CD4-positive, alpha-beta T cell (primary cell): ENCODE data around the gene CLDN20. TPM values are rescaled to one million over a fixed set of nuclear protein-coding genes. Genes with fewer than 3 reads are reported as not detected.

Experiments
- ATAC-seq: fragments of 200-7000 bp; cut with Tn5 transposase; one replicate; pipeline ENCODE4 v1.10.0; 2022; ENCODE audit warnings: mild to moderate bottlenecking; ENCODE audit not compliant: poor library complexity
- CTCF ChIA-PET: fragments of 350-600 bp; sonication (Branson Sonifier 250); formaldehyde crosslinking; loops from one replicate; lab custom pipeline; 2021; ENCODE audit warnings: antibody characterized with exemption, inconsistent platforms; lab: Charles Lee
- POLR2A ChIA-PET: fragments of 350-600 bp; sonication (Branson Sonifier 250); formaldehyde crosslinking; loops from one replicate; lab custom pipeline; 2021; ENCODE audit warnings: antibody characterized with exemption, inconsistent platforms; lab: Charles Lee
- DNase-seq, 14 experiments: peaks; one replicate each; pipeline ENCODE4 v3.0.0-alpha.2; 2013 to 2020; ENCODE audit warnings: mixed read lengths in 2 of 14
- H3K27ac ChIP-seq, 2 donors: one replicate each; pipeline versions ENCODE4 v1.5.1 to v1.7.0; 2013; ENCODE audit warnings: low read length in 2 of 2, low read depth in 1 of 2, mild to moderate bottlenecking in 1 of 2
- H3K27me3 ChIP-seq, 2 experiments: 1 replicate in 1 of 2; 2 replicates in 1 of 2; pipeline versions ENCODE4 v1.6.1 to v1.7.0; 2013; ENCODE audit warnings: low read length in 2 of 2, control low read depth in 1 of 2, mild to moderate bottlenecking in 1 of 2, moderate library complexity in 1 of 2; ENCODE audit not compliant: insufficient read depth in 2 of 2, control insufficient read depth in 1 of 2
- H3K36me3 ChIP-seq: one replicate; pipeline ENCODE4 v1.6.1; 2013; ENCODE audit warnings: low read length, control low read depth; ENCODE audit not compliant: insufficient read depth
- H3K4me1 ChIP-seq: one replicate; pipeline ENCODE4 v1.6.1; 2013; ENCODE audit warnings: low read length, control low read depth; ENCODE audit not compliant: insufficient read depth
- H3K4me3 ChIP-seq: one replicate; pipeline ENCODE4 v1.5.1; 2013; ENCODE audit warnings: mild to moderate bottlenecking, low read length, moderate library complexity
- H3K9me3 ChIP-seq, 2 experiments: 1 replicate in 1 of 2; 2 replicates in 1 of 2; pipeline versions ENCODE4 v1.6.1 to v1.7.0; 2013; ENCODE audit warnings: low read length in 2 of 2, mild to moderate bottlenecking in 2 of 2, control low read depth in 1 of 2, moderate library complexity in 1 of 2; ENCODE audit not compliant: control insufficient read depth in 1 of 2, insufficient read depth in 1 of 2
- H3K27ac Mint-ChIP-seq: one replicate; pipeline ENCODE4 v1.8.0; 2020; ENCODE audit warnings: mixed read lengths
- H3K27me3 Mint-ChIP-seq: one replicate; pipeline ENCODE4 v1.8.0; 2021; ENCODE audit warnings: mixed read lengths
- H3K36me3 Mint-ChIP-seq: one replicate; pipeline ENCODE4 v1.8.0; 2021; ENCODE audit warnings: low read depth, mixed read lengths
- H3K4me1 Mint-ChIP-seq: one replicate; pipeline ENCODE4 v1.8.0; 2021; ENCODE audit warnings: low read depth, mixed read lengths
- H3K4me3 Mint-ChIP-seq: one replicate; pipeline ENCODE4 v1.8.0; 2020; ENCODE audit warnings: mild to moderate bottlenecking, mixed read lengths
- H3K9me3 Mint-ChIP-seq: one replicate; pipeline ENCODE4 v1.8.0; 2020; ENCODE audit warnings: mixed read lengths
- intact Hi-C, 2 experiments: fragments of 100-400 bp; cut with DNase I in 1 of 2; cut with micrococcal nuclease in 1 of 2; formaldehyde crosslinking; loops; one replicate each; pipeline versions ENCODE4 v1.15.1 to v1.9.0; 2023 to 2025; cut with DNase I, micrococcal nuclease
- total RNA-seq, 174 experiments: library from RNA in 2 of 174; stranded (reverse) in 2 of 174; gene quantifications; one replicate each; pipeline ENCODE4 v1.2.3 and lab custom pipeline; 2021 to 2026
- TF ChIP-seq, protein P1 (sequence below): fragments of 200-600 bp; IDR thresholded peaks from one replicate; pipeline ENCODE4 v1.8.0; 2022; ENCODE audit warnings: antibody characterized with exemption, mild to moderate bottlenecking

Gene CLDN20
- total RNA-seq, 2 experiments from 2014 or later, result not detected

DNA sequence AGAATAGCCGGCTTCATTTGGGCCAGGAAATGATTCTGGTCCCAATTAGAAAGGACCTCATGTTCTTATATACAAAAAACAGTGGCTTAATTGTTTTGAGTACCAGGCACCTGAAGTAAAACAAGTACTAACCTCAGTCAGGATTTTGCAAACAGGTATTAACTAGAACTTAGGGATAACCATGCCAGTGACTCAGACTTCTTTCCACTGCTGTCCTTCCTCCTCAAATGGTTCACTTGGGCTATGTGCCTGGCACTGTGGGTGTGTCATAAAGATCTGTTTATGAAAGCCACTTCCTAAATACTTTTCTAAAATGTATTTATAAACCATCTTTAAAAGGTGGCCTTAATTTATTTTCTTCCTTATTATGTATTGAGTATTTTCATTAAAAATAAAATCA, 10.7 kb downstream of the CLDN20 start:
- H3K9me3 ChIP-seq, result no peaks in the 10 kb centered on the region
- ChIA-PET CTCF (no interaction called here), POLR2A (no interaction called here)
- Mint-ChIP-seq H3K27me3 (no peaks in the 10 kb centered on the region), H3K4me3 (no peak overlapping the region), H3K9me3 (no peaks in the 10 kb centered on the region), H3K4me1 (peaks cover 18% of the 10 kb centered on the region), H3K36me3 (peaks cover 65% of the 10 kb centered on the region), H3K27ac (no peak overlapping the region)
- no peak overlapping the region for H3K27ac ChIP-seq
- TF ChIP-seq, protein P1, sequence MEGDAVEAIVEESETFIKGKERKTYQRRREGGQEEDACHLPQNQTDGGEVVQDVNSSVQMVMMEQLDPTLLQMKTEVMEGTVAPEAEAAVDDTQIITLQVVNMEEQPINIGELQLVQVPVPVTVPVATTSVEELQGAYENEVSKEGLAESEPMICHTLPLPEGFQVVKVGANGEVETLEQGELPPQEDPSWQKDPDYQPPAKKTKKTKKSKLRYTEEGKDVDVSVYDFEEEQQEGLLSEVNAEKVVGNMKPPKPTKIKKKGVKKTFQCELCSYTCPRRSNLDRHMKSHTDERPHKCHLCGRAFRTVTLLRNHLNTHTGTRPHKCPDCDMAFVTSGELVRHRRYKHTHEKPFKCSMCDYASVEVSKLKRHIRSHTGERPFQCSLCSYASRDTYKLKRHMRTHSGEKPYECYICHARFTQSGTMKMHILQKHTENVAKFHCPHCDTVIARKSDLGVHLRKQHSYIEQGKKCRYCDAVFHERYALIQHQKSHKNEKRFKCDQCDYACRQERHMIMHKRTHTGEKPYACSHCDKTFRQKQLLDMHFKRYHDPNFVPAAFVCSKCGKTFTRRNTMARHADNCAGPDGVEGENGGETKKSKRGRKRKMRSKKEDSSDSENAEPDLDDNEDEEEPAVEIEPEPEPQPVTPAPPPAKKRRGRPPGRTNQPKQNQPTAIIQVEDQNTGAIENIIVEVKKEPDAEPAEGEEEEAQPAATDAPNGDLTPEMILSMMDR, result no peak
- DNase-seq, result no peak
- H3K4me1 ChIP-seq, result no peaks in the 10 kb centered on the region
- H3K4me3 ChIP-seq, result no peak overlapping the region
- H3K36me3 ChIP-seq, result peaks cover 28% of the 10 kb centered on the region
- intact Hi-C loops, result no loop called here
- no peak for ATAC-seq
- H3K27me3 ChIP-seq, result no peaks in the 10 kb centered on the region

DNA sequence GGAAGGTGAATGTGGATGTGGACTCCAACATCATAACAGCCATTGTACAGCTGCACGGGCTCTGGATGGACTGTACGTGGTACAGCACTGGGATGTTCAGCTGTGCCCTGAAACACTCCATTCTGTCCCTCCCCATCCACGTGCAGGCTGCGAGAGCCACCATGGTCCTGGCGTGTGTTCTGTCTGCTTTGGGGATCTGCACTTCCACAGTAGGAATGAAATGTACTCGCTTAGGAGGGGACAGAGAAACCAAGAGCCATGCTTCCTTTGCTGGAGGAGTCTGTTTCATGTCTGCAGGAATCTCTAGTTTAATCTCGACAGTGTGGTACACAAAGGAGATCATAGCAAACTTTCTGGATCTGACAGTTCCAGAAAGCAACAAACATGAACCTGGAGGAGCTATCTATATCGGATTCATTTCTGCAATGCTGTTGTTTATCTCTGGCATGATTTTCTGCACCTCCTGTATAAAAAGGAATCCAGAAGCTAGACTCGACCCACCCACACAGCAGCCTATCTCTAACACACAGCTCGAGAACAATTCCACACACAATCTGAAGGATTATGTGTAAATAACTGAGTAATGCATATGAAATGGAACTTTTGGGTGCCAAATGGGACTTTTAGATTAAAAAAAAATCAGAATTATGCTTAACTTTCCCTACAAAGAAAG, 12.1 kb downstream of the CLDN20 start:
- Histone ChIP-seq H3K27me3 (no peaks in the 10 kb centered on the region), H3K36me3 (peaks cover 38% of the 10 kb centered on the region), H3K9me3 (no peaks in the 10 kb centered on the region), H3K27ac (no peak overlapping the region), H3K4me1 (no peaks in the 10 kb centered on the region), H3K4me3 (no peak overlapping the region)
- H3K27me3 Mint-ChIP-seq, result no peaks in the 10 kb centered on the region
- POLR2A ChIA-PET, result no interaction called here
- intact Hi-C loops, result no loop called here
- no peaks in the 10 kb centered on the region for H3K9me3 Mint-ChIP-seq
- DNase-seq, result no peak
- TF ChIP-seq, protein P1, result no peak
- peaks cover 19% of the 10 kb centered on the region for H3K4me1 Mint-ChIP-seq
- no peak overlapping the region for H3K27ac Mint-ChIP-seq
- CTCF ChIA-PET, result no interaction called here
- ATAC-seq, result no peak
- H3K4me3 Mint-ChIP-seq, result no peak overlapping the region
- peaks cover 73% of the 10 kb centered on the region for H3K36me3 Mint-ChIP-seq

DNA sequence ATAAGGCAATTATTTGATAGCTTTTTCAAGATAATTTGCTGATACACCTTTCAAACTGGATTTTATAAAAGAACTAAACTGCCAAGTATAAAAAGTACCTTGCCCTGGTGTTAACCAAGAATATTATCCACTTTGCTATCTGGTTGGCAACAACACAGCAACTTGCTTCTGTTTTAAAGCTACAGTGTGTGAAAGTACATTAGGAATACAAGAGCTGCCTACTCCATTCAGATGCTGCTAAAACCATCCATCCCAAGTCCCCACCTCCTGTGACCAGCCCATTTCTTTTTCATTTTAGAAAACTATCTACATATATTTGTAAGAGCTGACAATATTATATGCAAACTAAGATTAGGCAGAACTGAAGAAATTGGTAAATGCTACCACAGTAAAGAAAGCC, 12.8 kb downstream of the CLDN20 start:
- intact Hi-C loops, result no loop called here

More for the DNA sequence above, 12.8 kb downstream of the CLDN20 start:
- no peak for DNase-seq
- H3K4me3 Mint-ChIP-seq, result no peak overlapping the region
- no peaks in the 10 kb centered on the region for H3K9me3 Mint-ChIP-seq
- TF ChIP-seq, protein P1, result no peak
- CTCF ChIA-PET, result no interaction called here
- Histone ChIP-seq H3K27me3 (no peaks in the 10 kb centered on the region), H3K9me3 (no peaks in the 10 kb centered on the region), H3K27ac (no peak overlapping the region), H3K4me3 (no peak overlapping the region), H3K4me1 (no peaks in the 10 kb centered on the region), H3K36me3 (peaks cover 38% of the 10 kb centered on the region)
- peaks cover 78% of the 10 kb centered on the region for H3K36me3 Mint-ChIP-seq
- peaks cover 19% of the 10 kb centered on the region for H3K4me1 Mint-ChIP-seq
- no peaks in the 10 kb centered on the region for H3K27me3 Mint-ChIP-seq
- POLR2A ChIA-PET, result no interaction called here
- no peak for ATAC-seq
- no peak overlapping the region for H3K27ac Mint-ChIP-seq
